Ishikawa (cell line): ENCODE measurements around the gene TNNI3.

Source experiments
- CEBPB ChIP-seq: IDR thresholded peaks from 2 replicates; pipeline ENCODE4 v1.6.1; 2012
- EGR1 ChIP-seq: IDR thresholded peaks from 2 replicates; pipeline ENCODE4 v1.6.1; 2012
- EP300 ChIP-seq: IDR thresholded peaks from 2 replicates; pipeline ENCODE4 v1.6.1; 2012; ENCODE audit warnings: borderline replicate concordance
- FOXM1 ChIP-seq: IDR thresholded peaks from 2 replicates; pipeline ENCODE4 v1.6.1; 2012; ENCODE audit warnings: low read depth, borderline replicate concordance
- NFIC ChIP-seq: IDR thresholded peaks from 2 replicates; pipeline ENCODE4 v1.6.1; 2012
- RAD21 ChIP-seq: IDR thresholded peaks from 2 replicates; pipeline ENCODE4 v1.6.1; 2012; ENCODE audit warnings: low read depth
- TAF1 ChIP-seq: IDR thresholded peaks from 2 replicates; pipeline ENCODE4 v1.6.1; 2012; ENCODE audit warnings: low read depth, mild to moderate bottlenecking
- YY1 ChIP-seq: IDR thresholded peaks from 2 replicates; pipeline ENCODE4 v1.6.1; 2012; ENCODE audit warnings: low read depth
- TF ChIP-seq, protein P1 (sequence below): IDR thresholded peaks from 2 replicates; pipeline ENCODE4 v1.6.1; 2012
- TF ChIP-seq, protein P2 (sequence below): IDR thresholded peaks from 2 replicates; pipeline ENCODE4 v1.6.1; 2012
- TF ChIP-seq, protein P3 (sequence below): IDR thresholded peaks from 2 replicates; pipeline ENCODE4 v1.6.1; 2012; ENCODE audit warnings: low read depth, mild to moderate bottlenecking

DNA sequence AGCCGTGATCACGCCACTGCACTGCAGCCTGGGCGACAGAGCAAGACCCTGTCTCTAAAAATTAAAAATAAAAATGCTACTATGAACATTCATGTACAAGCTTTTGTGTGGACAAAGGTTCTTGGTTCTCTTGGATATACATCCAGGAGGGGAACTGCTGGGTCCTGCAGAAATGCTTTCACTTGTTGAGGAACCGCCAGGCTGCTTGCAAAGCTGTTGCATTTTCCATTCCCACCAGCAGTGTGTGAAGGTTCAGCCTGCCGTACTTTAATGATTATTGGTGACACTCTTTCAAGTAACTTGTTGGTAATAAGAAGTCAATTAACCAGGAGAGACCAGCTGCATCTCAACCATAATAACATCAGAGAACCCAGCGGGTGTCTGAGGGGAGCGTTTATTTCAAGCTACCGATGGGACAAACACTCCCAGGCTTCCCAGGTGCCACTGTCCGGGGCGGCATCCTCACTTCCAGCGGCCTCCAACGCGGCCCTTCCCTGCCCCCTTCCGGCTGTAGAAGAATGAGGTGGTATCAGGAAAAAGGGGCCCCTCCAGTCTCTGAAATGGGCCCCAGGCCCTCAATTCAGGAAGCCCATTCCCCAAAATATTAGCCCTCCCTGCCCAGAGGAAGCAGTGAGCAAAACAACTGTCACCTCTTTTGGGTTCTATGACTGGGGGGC lies 24.9 kb downstream of the TNNI3 start:
- TF ChIP-seq NFIC: no peak
- TF ChIP-seq RAD21: no peak; the same call in 1 of the 2 replicates
- TF ChIP-seq YY1: no peak
- no peak for TF ChIP-seq EP300
- TF ChIP-seq, protein P1, sequence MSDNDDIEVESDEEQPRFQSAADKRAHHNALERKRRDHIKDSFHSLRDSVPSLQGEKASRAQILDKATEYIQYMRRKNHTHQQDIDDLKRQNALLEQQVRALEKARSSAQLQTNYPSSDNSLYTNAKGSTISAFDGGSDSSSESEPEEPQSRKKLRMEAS: no peak
- TF ChIP-seq, protein P2, sequence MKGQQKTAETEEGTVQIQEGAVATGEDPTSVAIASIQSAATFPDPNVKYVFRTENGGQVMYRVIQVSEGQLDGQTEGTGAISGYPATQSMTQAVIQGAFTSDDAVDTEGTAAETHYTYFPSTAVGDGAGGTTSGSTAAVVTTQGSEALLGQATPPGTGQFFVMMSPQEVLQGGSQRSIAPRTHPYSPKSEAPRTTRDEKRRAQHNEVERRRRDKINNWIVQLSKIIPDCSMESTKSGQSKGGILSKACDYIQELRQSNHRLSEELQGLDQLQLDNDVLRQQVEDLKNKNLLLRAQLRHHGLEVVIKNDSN: no peak
- no peak for TF ChIP-seq EGR1
- no peak for TF ChIP-seq TAF1
- no peak for TF ChIP-seq CEBPB
- TF ChIP-seq, protein P3, sequence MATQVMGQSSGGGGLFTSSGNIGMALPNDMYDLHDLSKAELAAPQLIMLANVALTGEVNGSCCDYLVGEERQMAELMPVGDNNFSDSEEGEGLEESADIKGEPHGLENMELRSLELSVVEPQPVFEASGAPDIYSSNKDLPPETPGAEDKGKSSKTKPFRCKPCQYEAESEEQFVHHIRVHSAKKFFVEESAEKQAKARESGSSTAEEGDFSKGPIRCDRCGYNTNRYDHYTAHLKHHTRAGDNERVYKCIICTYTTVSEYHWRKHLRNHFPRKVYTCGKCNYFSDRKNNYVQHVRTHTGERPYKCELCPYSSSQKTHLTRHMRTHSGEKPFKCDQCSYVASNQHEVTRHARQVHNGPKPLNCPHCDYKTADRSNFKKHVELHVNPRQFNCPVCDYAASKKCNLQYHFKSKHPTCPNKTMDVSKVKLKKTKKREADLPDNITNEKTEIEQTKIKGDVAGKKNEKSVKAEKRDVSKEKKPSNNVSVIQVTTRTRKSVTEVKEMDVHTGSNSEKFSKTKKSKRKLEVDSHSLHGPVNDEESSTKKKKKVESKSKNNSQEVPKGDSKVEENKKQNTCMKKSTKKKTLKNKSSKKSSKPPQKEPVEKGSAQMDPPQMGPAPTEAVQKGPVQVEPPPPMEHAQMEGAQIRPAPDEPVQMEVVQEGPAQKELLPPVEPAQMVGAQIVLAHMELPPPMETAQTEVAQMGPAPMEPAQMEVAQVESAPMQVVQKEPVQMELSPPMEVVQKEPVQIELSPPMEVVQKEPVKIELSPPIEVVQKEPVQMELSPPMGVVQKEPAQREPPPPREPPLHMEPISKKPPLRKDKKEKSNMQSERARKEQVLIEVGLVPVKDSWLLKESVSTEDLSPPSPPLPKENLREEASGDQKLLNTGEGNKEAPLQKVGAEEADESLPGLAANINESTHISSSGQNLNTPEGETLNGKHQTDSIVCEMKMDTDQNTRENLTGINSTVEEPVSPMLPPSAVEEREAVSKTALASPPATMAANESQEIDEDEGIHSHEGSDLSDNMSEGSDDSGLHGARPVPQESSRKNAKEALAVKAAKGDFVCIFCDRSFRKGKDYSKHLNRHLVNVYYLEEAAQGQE: no peak
- TF ChIP-seq FOXM1: no peak
